ENCODE data around the gene MCM9.

GRCh38 chr6:118895261-118895560 lies 39.7 kb downstream of the MCM9 start:
- TF ChIP-seq, protein P1, sequence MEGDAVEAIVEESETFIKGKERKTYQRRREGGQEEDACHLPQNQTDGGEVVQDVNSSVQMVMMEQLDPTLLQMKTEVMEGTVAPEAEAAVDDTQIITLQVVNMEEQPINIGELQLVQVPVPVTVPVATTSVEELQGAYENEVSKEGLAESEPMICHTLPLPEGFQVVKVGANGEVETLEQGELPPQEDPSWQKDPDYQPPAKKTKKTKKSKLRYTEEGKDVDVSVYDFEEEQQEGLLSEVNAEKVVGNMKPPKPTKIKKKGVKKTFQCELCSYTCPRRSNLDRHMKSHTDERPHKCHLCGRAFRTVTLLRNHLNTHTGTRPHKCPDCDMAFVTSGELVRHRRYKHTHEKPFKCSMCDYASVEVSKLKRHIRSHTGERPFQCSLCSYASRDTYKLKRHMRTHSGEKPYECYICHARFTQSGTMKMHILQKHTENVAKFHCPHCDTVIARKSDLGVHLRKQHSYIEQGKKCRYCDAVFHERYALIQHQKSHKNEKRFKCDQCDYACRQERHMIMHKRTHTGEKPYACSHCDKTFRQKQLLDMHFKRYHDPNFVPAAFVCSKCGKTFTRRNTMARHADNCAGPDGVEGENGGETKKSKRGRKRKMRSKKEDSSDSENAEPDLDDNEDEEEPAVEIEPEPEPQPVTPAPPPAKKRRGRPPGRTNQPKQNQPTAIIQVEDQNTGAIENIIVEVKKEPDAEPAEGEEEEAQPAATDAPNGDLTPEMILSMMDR (IDR thresholded peaks at IDR 0.05), result no peak
- TF ChIP-seq, protein P2, sequence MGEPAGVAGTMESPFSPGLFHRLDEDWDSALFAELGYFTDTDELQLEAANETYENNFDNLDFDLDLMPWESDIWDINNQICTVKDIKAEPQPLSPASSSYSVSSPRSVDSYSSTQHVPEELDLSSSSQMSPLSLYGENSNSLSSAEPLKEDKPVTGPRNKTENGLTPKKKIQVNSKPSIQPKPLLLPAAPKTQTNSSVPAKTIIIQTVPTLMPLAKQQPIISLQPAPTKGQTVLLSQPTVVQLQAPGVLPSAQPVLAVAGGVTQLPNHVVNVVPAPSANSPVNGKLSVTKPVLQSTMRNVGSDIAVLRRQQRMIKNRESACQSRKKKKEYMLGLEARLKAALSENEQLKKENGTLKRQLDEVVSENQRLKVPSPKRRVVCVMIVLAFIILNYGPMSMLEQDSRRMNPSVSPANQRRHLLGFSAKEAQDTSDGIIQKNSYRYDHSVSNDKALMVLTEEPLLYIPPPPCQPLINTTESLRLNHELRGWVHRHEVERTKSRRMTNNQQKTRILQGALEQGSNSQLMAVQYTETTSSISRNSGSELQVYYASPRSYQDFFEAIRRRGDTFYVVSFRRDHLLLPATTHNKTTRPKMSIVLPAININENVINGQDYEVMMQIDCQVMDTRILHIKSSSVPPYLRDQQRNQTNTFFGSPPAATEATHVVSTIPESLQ (CRISPR knock-in tag; IDR thresholded peaks at IDR 0.05), result no peak

Data from WTC11 (cell line).